GM19240 (cell line): Measurements from ENCODE around the gene HSPA1L.
A peak's percentile ranks its signal among the peaks of the same experiment; 100 is the strongest.
"Not testable (repeated sequence)": the region's sequence is repeated elsewhere in the genome, so short reads cannot be mapped to it uniquely, and the experiment has no call there.

Experiments used
- DNase-seq: peaks from one replicate; pipeline ENCODE4 v3.0.0; 2011; ENCODE audit warnings: low spot score; ENCODE audit not compliant: insufficient read length

Gene HSPA1L

DNA sequence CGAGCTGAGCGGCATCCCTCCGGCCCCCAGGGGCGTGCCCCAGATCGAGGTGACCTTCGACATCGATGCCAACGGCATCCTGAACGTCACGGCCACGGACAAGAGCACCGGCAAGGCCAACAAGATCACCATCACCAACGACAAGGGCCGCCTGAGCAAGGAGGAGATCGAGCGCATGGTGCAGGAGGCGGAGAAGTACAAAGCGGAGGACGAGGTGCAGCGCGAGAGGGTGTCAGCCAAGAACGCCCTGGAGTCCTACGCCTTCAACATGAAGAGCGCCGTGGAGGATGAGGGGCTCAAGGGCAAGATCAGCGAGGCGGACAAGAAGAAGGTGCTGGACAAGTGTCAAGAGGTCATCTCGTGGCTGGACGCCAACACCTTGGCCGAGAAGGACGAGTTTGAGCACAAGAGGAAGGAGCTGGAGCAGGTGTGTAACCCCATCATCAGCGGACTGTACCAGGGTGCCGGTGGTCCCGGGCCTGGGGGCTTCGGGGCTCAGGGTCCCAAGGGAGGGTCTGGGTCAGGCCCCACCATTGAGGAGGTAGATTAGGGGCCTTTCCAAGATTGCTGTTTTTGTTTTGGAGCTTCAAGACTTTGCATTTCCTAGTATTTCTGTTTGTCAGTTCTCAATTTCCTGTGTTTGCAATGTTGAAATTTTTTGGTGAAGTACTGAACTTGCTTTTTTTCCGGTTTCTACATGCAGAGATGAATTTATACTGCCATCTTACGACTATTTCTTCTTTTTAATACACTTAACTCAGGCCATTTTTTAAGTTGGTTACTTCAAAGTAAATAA, 2.2 kb upstream of the HSPA1L start:
- DNase-seq = not testable (repeated sequence)

DNA sequence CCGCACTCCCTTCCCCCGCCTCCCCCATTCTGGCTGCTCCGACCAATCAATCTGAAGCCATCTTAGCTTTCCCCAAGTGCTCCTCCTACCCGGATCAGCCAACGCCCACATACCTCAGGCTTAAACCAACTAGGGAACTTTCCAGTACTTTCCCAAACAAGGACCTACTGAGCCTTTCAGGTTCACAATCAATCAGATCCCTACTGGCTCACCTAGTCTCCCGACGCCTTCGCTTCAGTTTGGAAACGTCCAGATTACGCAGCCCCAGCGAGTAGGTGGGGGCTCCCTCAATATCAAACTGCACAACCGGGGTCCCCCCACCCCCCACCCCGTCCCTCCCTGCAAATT, 432 bp downstream of the HSPA1L start:
- no peak for DNase-seq

DNA sequence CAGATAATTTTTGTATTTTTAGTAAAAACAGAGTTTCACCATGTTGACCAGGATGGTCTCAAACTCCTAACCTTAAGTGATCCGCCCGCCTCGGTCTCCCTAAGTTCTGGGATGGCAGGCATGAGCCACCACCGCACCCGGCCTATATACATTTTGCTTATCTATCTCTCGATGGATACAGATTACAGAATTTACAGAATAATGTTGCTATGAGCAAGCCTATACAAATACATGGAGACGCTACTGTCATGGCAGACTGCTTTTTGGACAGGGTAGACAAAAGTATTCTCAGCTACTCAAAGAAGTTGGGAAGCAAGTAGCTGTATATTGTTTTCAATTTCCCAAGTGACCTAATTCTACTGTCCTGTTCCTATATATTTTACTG, 1.6 kb downstream of the HSPA1L start:
- DNase-seq = no peak

DNA sequence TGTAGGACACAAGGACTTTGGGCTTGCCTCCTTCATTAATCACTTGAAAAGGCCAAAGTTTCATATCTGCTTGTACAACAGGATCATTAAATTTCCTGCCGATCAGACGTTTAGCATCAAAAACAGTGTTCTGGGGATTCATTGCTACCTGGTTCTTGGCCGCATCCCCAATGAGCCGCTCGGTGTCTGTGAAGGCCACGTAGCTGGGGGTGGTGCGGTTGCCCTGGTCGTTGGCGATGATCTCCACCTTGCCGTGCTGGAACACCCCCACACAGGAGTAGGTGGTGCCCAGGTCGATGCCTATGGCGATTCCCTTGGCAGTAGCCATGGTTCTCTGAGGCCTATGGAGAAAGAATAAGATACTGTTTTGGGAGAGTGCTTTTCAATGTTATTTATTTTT, 3.4 kb downstream of the HSPA1L start:
- DNase-seq = no peak

DNA sequence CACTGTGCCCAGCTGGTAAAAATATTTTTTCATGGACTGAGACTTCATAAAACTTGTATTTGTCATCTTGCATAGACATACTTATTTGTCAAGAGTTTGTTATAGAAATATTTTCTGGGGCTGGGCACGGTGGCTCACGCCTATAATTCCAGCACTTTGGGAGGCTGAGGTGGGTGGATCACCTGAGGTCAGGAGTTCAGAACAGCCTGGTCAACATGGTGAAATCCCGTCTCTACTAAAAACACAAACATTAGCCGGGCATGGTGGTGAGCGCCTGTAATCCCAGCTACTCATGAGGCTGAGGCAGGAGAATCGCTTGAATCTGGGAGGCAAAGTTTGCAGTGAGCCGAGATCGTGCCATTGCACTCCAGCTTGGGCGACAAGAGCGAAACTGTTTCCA, 6.5 kb downstream of the HSPA1L start:
- DNase-seq = not testable (repeated sequence)

DNA sequence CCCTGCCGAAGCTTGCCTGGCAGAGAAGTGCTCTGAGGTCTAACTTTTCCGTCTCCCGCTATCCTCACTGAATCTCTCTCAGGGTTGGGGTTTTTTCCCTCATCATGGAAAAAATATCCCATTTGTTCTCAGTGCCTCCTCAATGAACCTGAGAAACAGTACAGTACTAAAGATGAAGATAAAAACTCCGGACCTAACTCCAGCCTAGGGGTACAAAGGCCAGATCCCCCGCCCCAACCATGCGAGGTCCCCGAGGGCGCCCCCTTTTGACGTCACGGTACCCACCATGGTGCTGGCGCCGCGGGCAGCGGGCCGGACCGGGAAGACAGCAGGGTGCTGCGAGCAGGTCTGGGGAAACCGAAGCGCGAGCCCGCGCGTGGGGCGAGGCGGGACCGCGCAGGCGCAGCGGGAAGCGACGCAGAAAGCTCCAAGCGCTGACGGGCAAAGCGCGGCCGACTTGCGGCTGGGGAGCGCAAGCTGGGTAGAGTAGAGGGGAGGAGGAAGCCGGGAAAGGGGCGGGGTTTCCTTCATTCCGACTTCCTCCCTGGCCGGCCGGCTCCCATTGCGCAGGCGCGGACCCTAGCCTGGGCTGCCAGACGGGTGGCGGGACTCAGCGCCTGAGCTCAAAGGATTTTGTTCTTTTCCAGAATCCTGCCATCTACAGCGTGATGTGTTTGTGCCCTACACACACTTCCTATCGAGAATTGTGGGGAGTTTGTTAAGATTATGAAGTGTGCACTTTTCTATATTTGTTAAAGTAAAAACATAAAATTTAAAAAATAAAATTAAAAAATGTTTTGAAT, 8.4 kb downstream of the HSPA1L start, which contains the start of gene LSM2:
LSM2 (minus strand) TSS at position 497 of the 803 bp plus-strand sequence; CDS start at position 288, 209 bp downstream.
- DNase-seq = peak; percentile 97

DNA sequence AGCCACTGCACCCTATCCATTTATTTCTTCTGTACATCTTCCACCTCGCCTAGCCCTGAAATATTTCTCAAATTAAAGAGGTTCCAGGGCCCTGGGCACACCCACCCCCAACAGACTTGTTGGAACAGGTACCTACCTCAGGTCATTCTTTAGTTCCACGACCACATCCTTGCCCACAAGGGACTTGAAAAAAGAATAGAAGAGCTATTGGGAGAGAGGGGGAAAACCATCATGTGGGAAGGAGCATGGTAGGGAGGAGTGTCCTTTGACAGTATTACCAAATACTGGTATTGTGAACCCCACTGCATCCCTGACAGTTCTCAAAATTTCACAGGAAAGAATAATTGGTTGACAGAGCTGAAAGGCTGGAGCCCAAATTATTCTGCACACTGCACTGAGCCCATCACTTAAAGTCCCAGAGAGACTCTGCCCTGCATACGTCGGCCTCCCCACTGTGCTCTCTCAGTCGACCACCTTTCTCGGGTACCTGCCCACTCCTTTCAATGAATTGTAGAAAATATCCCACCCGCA, 9.1 kb downstream of the HSPA1L start:
- no peak for DNase-seq

DNA sequence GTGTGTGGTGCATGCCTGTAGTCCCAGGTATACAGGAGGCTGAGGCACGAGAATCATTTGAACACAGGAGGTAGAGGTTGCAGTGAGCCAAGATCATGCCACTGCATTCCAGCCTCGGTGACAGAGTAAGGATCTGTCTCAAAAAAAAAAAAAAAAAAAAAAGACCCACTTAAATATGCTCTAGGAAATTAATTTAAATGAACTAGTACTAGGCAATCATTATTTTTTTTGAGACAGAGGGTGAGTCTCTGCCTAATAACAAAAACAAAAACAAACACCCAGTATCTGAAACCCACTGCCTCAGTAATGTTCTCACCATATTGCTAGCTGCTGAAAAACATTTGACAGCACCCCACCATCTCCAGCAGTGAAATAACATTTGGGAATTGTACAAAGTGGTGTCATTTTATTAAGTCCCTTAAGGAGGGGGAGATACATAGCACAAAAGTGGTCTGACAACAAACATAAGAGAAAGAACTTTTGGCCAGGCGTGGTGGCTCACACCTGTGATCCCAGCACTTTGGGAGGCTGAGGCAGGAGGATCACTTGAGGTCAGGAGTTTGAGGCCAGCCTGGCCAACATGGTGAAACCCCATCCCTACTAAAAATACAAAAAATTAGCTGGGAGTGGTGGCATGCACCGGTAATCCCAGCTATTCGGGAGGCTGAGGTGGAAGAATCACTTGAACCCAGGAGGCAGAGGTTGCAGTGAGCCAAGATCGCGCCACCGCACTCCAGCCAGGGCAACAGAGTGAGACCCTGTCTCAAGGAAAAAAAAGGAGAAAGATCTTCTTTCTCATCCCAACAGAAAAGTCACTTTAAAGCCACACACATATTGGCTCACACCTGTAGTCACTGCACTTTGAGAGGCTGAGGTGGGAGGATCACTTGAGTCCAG, 13.8 kb downstream of the HSPA1L start:
- DNase-seq = not testable (repeated sequence)

DNA sequence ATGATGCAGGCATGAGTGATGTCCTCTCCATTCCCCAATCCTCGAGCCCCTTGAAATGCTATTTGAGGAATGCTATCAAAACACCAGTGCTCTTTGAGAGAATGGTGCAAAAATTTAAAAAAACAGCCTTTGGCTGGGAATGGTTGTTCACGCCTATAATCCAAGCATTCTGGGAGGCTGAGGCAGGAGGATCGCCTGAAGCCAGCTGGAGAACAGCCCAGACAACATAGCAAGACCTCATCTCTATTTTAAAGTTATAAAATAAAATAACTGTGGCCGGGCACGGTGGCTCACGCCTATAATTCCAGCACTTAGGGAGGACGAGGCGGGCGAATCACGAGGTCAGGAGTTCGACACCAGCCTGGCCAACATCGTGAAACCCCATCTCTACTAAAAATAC, 15.3 kb downstream of the HSPA1L start:
- no peak for DNase-seq

DNA sequence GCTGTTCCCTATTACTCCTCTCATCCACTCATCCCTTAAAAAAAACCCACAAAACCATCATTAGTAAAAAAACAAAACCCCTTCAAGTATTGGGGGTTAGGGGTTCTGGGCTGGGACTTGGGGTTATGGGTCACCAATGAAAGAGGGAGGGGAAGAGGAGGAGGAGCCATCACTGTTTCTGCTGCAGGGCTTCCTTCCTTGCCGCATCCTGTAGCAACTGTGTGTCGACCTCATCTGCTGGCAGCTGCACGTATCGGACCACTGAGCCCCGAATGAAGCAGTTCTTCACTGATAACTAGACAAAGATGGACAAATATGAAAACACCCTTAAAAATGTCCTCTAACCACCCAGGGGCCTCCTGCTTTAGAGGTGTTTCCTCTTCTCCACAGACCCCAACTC, 17.5 kb downstream of the HSPA1L start:
- no peak for DNase-seq

DNA sequence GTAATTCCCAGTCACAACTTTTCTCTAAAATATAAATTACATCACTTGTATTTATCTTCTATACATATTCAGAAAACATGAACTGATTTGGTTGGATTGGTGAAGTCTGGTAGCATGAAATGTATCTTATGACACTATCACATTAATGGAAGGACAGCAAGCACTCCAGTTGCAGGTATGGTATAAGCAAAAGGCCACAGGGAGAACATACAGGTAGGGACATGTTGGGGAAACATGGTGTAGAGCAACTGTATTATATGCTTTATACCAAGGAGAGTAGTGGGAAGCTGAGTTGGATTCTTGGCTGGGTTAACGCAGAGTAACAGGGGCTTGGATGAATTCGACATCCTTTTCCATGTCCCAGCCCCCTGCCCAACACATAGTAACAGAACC, 18.1 kb downstream of the HSPA1L start:
- DNase-seq = no peak

DNA sequence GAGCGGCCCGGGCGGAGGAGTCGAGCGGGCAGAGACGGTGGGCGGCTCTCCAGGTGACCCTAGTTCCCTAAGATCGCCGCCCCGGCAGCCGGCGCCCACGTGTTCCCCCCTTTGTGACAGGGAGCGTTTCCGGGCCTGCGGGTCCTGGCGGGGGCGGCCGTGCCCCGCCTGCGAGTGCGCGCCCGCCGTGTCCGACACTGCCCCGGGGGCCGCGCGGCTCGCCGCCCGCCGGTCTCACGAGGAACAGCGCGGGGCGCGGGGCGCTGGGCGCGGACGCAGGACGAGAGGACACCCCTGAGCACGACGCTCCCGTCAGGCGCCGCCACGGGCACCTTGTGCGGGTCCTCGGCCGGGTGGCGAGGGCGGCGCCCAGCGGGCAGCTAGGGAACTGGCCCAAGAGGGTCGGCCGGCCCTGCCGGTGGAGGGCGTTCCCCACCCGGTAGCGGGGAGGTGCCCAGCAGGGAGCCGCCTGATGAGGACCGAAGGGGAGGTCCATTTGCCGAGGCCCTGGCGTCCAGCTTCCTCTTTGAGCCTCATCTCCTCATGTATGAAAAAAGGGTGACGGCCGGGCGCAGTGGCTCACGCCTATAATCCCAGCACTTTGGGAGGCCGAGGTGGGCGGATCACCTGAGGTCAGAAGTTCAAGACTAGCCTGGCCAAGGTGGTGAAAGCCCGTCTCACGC, 19.3 kb downstream of the HSPA1L start, which contains the start of gene VARS1:
VARS1 (minus strand) TSS at position 137 of the 683 bp plus-strand sequence. CDS start 535 bp downstream, outside the sequence.
- DNase-seq = peak; percentile 90

DNA sequence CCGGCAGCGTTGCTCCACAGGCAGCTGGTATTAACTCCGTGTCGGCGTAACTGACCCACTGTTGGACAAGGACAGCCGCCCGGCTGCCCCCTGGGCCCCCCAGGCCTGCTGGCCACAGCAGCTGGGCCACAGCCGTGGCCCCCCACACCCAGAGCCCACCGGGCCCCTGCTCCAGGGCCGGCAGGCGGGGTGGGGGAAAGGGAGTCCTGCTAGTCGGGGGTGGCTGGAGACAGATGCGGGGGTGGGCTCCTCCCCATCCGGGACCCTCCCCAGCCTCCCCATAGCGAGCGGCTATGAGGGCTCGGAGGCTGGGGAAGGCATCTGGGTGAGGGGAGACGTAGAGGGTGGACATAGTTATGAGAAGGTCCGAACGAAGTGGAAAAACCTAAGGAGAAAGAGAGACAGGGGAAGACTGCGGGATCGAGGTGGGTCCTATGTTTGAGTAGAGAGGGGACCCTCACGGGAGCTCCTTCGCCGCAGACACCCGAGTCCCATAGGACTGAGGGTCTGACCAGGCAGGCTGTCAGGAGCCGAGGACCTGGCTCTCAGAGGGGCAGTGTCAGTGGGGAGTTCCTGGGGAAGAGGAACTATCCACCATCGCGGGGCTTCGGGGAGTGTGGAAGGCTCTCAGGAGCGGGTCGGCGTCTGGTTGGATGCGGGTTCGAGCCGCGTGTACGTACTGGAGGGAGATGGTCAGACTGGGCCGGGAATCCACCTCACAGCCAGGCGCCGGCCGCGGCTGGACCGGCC, 20.0 kb downstream of the HSPA1L start:
- no peak for DNase-seq

DNA sequence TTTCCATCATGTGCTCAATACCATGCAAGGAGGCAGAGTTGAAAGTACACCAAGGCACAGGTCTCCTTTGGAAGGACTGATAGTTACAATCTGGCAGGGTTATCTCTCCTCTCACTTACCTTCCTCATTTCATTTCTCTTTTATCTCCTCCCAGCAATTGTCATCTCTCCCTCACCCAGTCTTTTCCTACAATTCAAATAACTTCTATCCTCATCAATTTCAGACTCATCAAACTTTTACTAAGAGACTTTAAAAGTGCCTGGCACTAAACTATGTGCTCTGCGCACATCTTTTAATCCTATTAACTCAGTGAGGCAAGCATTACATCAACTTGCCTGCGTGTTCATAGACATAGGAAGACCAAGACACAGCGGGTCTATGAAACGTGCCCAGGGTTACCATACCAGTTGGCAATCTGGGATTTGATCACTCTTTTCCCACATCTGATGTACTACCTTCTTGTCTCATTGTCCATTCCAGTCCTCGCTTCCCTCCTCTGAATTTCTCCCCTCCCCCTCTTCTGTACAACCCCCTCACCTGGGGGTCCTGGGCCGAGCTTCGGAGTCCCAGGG, 20.7 kb downstream of the HSPA1L start:
- no peak for DNase-seq

DNA sequence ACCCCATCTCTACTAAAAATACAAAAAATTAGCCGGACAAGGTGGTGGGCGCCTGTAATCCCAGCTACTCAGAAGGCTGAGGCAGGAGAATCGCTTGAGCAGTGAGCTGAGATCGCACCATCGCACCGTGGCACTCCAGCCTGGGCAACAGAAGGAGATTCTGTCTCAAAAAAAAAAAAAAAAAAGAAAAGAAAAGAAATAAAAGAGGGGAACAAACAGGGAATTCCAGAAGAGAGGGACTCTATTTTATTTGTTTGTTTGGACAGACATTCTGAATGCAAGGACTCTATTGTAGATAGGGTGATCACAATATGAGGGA, 21.2 kb downstream of the HSPA1L start:
- DNase-seq = not testable (repeated sequence)

DNA sequence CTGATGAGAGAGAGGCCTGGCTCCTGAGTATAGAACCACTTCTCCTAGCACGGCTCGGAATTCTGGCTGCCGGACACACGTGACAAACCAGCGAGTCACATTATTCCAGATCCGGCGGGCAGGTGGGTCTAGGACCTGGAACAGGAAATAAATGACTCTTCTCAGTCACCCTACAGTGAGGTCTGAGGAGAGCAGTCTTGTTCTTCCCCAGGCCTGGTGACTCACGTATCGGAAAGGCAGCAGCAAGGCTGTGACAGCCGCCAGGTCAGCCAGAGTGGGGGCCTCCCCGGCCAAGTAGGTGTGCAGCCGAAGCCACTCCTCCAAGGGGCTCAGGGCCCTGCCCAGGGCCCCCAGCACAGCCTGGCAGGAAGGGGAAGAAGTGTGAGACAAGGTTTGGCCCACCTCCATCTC, 22.3 kb downstream of the HSPA1L start:
- no peak for DNase-seq

DNA sequence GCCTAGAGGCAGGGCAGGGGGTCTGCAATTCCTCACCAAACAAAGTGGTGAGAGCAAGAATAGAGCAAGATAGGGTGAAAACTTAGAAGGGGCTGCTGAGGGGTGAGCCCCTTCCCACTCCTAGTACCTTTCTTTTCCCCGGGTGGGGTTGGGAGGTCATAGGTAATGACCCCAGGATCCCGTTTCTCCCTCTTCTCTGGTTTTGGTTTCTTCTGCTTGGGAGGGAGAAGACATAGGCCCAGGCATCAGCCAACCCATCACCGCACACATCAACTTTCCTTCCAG, 23.1 kb downstream of the HSPA1L start:
- no peak for DNase-seq

DNA sequence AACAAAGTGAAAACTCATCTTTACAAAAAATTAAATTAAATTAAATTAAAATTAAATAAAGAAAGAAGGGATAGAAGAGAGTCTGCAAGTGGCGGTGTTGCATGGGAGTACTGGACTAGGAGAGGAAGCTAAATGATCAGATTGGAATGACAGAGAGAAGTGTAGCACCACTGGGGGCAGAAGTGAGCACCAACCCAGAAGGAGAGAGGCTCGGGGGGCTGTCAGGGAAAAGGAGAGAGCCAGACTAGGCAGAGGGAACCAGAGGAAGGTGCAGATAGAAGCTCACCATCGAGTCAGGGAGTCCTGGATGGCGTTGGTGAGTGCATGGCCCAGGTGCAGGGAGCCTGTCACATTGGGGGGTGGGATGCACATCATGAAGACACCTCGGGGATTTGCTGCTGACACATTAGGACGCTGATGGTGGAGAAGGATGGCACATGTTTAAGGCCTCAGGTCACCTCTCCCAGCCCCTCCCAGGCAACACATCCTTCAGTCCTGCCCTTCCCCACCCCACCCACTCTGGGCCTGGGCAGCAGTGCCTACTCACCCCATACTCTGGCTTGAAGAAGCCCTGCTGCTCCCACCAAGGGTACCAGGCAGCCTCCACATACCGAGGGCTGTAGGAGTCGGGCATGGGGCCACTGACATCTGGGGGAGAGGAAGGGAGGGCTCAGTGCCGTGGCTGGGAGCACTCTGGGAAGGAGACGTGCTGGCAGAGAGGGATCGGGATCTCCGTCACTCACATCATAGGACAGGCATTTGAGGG, 23.6 kb downstream of the HSPA1L start:
- no peak for DNase-seq

DNA sequence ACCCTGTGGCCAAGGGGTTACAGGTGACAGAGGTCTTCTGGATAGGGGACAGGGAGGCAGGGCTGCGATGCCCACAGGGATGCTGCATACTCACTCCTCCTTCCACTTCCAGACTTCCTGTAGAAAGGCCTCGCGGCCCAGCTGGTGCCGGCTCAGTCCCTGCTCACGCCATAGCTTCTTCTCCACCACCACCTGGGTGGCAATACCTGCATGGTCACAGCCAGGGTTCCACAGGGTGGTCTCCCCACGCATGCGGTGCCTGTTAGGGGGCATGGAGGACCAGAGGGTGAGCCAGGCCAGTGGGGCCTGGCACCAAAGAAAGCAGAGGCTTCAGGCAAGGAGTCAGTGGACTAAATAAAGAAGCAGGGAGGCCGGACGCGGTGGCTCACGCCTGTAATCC, 29.6 kb downstream of the HSPA1L start:
- DNase-seq = no peak
